ENCODE results near the gene AMBRA1.
"Not testable (repeated sequence)": the region's sequence is repeated elsewhere in the genome, so short reads cannot be mapped to it uniquely, and the experiment has no call there.

The AMBRA1 gene

GRCh38 chr11:46374815-46375214 is 219.0 kb downstream of the AMBRA1 start:
- WGBS (ENCODE audit: insufficient coverage, insufficient read length), result no CpG with 5 or more reads among the region's 15 CpGs
- Histone ChIP-seq H3K27ac (ENCODE audit: low read length) (no peak overlapping the region), H3K36me3 (ENCODE audit: control insufficient read depth, insufficient read depth, low read length) (peaks cover 40% of the 10 kb centered on the region)

GRCh38 chr11:46373787-46374740 is 219.8 kb downstream of the AMBRA1 start:
- Histone ChIP-seq H3K27ac (ENCODE audit: low read length) (no peak overlapping the region), H3K4me3 (ENCODE audit: low read length) (no peak overlapping the region), H3K27me3 (ENCODE audit: control insufficient read depth, insufficient read depth, low read length) (no peaks in the 10 kb centered on the region), H3K9me3 (ENCODE audit: control insufficient read depth, insufficient read depth, low read length) (no peaks in the 10 kb centered on the region), H3K4me1 (ENCODE audit: control insufficient read depth, insufficient read depth, low read length) (peaks cover 8% of the 10 kb centered on the region; the same call in 1 of the 2 replicates), H3K36me3 (ENCODE audit: control insufficient read depth, insufficient read depth, low read length) (peaks cover 43% of the 10 kb centered on the region)
- no peak for DNase-seq (ENCODE audit: low read depth, low spot score)
- WGBS (ENCODE audit: insufficient coverage, insufficient read length), result no CpG with 5 or more reads among the region's 30 CpGs

More at GRCh38 chr11:46374815-46375214, 219.0 kb downstream of the AMBRA1 start:
- H3K9me3 ChIP-seq (ENCODE audit: control insufficient read depth, insufficient read depth, low read length), result no peaks in the 10 kb centered on the region
- H3K4me1 ChIP-seq (ENCODE audit: control insufficient read depth, insufficient read depth, low read length), result peaks cover 6% of the 10 kb centered on the region; the same call in 1 of the 2 replicates
- H3K27me3 ChIP-seq (ENCODE audit: control insufficient read depth, insufficient read depth, low read length), result no peaks in the 10 kb centered on the region
- no peak for DNase-seq (ENCODE audit: low read depth, low spot score)
- H3K4me3 ChIP-seq (ENCODE audit: low read length), result no peak overlapping the region

GRCh38 chr11:46372501-46372900 is 221.3 kb downstream of the AMBRA1 start:
- H3K27ac ChIP-seq (ENCODE audit: low read length), result not testable (repeated sequence)
- no CpG with 5 or more reads among the region's 15 CpGs for WGBS (ENCODE audit: insufficient coverage, insufficient read length)
- H3K36me3 ChIP-seq (ENCODE audit: control insufficient read depth, insufficient read depth, low read length), result peaks cover 49% of the 10 kb centered on the region

GRCh38 chr11:46372086-46372485 is 221.7 kb downstream of the AMBRA1 start:
- Histone ChIP-seq H3K4me3 (ENCODE audit: low read length) (no peak overlapping the region), H3K27ac (ENCODE audit: low read length) (no peak overlapping the region), H3K9me3 (ENCODE audit: control insufficient read depth, insufficient read depth, low read length) (no peaks in the 10 kb centered on the region), H3K27me3 (ENCODE audit: control insufficient read depth, insufficient read depth, low read length) (no peaks in the 10 kb centered on the region), H3K36me3 (ENCODE audit: control insufficient read depth, insufficient read depth, low read length) (peaks cover 46% of the 10 kb centered on the region), H3K4me1 (ENCODE audit: control insufficient read depth, insufficient read depth, low read length) (peaks cover 4% of the 10 kb centered on the region; the same call in 1 of the 2 replicates)
- WGBS (ENCODE audit: insufficient coverage, insufficient read length), result no CpG with 5 or more reads among the region's 10 CpGs
- no peak for DNase-seq (ENCODE audit: low read depth, low spot score)

More at GRCh38 chr11:46372501-46372900, 221.3 kb downstream of the AMBRA1 start:
- H3K4me3 ChIP-seq (ENCODE audit: low read length); H3K27me3 ChIP-seq (ENCODE audit: control insufficient read depth, insufficient read depth, low read length); H3K4me1 ChIP-seq (ENCODE audit: control insufficient read depth, insufficient read depth, low read length); H3K9me3 ChIP-seq (ENCODE audit: control insufficient read depth, insufficient read depth, low read length); DNase-seq (ENCODE audit: low read depth, low spot score): not testable (repeated sequence)

GRCh38 chr11:46371262-46371661 is 222.6 kb downstream of the AMBRA1 start:
- peaks cover 41% of the 10 kb centered on the region for H3K36me3 ChIP-seq (ENCODE audit: control insufficient read depth, insufficient read depth, low read length)
- not testable (repeated sequence) for H3K27me3 ChIP-seq (ENCODE audit: control insufficient read depth, insufficient read depth, low read length); H3K9me3 ChIP-seq (ENCODE audit: control insufficient read depth, insufficient read depth, low read length); H3K27ac ChIP-seq (ENCODE audit: low read length); DNase-seq (ENCODE audit: low read depth, low spot score); H3K4me3 ChIP-seq (ENCODE audit: low read length); H3K4me1 ChIP-seq (ENCODE audit: control insufficient read depth, insufficient read depth, low read length)
- WGBS (ENCODE audit: insufficient coverage, insufficient read length), result no CpG with 5 or more reads among the region's 19 CpGs

GRCh38 chr11:46370253-46370652 is 223.6 kb downstream of the AMBRA1 start:
- DNase-seq (ENCODE audit: low read depth, low spot score), result no peak
- peaks cover 4% of the 10 kb centered on the region; the same call in 1 of the 2 replicates for H3K4me1 ChIP-seq (ENCODE audit: control insufficient read depth, insufficient read depth, low read length)
- H3K4me3 ChIP-seq (ENCODE audit: low read length), result no peak overlapping the region
- H3K27me3 ChIP-seq (ENCODE audit: control insufficient read depth, insufficient read depth, low read length), result no peaks in the 10 kb centered on the region
- H3K36me3 ChIP-seq (ENCODE audit: control insufficient read depth, insufficient read depth, low read length), result peaks cover 33% of the 10 kb centered on the region
- no CpG with 5 or more reads among the region's 13 CpGs for WGBS (ENCODE audit: insufficient coverage, insufficient read length)
- no peaks in the 10 kb centered on the region for H3K9me3 ChIP-seq (ENCODE audit: control insufficient read depth, insufficient read depth, low read length)
- no peak overlapping the region for H3K27ac ChIP-seq (ENCODE audit: low read length)

- DNase-seq (ENCODE audit: low read depth, low spot score), result no peak
- Histone ChIP-seq H3K9me3 (ENCODE audit: control insufficient read depth, insufficient read depth, low read length) (no peaks in the 10 kb centered on the region), H3K27me3 (ENCODE audit: control insufficient read depth, insufficient read depth, low read length) (no peaks in the 10 kb centered on the region), H3K27ac (ENCODE audit: low read length) (no peak overlapping the region), H3K36me3 (ENCODE audit: control insufficient read depth, insufficient read depth, low read length) (peaks cover 27% of the 10 kb centered on the region), H3K4me1 (ENCODE audit: control insufficient read depth, insufficient read depth, low read length) (peaks cover 4% of the 10 kb centered on the region; the same call in 1 of the 2 replicates), H3K4me3 (ENCODE audit: low read length) (no peak overlapping the region)
- WGBS (ENCODE audit: insufficient coverage, insufficient read length), result no CpG with 5 or more reads among the region's 25 CpGs
Measured at GRCh38 chr11:46369458-46370152, 224.2 kb downstream of the AMBRA1 start.

GRCh38 chr11:46367916-46368267 is 225.9 kb downstream of the AMBRA1 start:
- no peak for DNase-seq (ENCODE audit: low read depth, low spot score)
- Histone ChIP-seq H3K4me3 (ENCODE audit: low read length) (no peak overlapping the region), H3K27ac (ENCODE audit: low read length) (no peak overlapping the region), H3K4me1 (ENCODE audit: control insufficient read depth, insufficient read depth, low read length) (peaks cover 5% of the 10 kb centered on the region), H3K27me3 (ENCODE audit: control insufficient read depth, insufficient read depth, low read length) (no peaks in the 10 kb centered on the region), H3K36me3 (ENCODE audit: control insufficient read depth, insufficient read depth, low read length) (peaks cover 21% of the 10 kb centered on the region; the same call in 1 of the 2 replicates), H3K9me3 (ENCODE audit: control insufficient read depth, insufficient read depth, low read length) (no peaks in the 10 kb centered on the region)
- no CpG with 5 or more reads among the region's 12 CpGs for WGBS (ENCODE audit: insufficient coverage, insufficient read length)

- Histone ChIP-seq H3K36me3 (ENCODE audit: control insufficient read depth, insufficient read depth, low read length) (peaks cover 19% of the 10 kb centered on the region; the same call in 1 of the 2 replicates), H3K4me1 (ENCODE audit: control insufficient read depth, insufficient read depth, low read length) (peaks cover 8% of the 10 kb centered on the region), H3K27me3 (ENCODE audit: control insufficient read depth, insufficient read depth, low read length) (no peaks in the 10 kb centered on the region), H3K4me3 (ENCODE audit: low read length) (no peak overlapping the region), H3K27ac (ENCODE audit: low read length) (no peak overlapping the region), H3K9me3 (ENCODE audit: control insufficient read depth, insufficient read depth, low read length) (no peaks in the 10 kb centered on the region)
- no peak for DNase-seq (ENCODE audit: low read depth, low spot score)
- WGBS (ENCODE audit: insufficient coverage, insufficient read length), result no CpG with 5 or more reads among the region's 32 CpGs
Measured at GRCh38 chr11:46367244-46367915, 226.4 kb downstream of the AMBRA1 start.

- Histone ChIP-seq H3K4me3 (ENCODE audit: low read length) (no peak overlapping the region), H3K4me1 (ENCODE audit: control insufficient read depth, insufficient read depth, low read length) (peaks cover 8% of the 10 kb centered on the region), H3K27ac (ENCODE audit: low read length) (no peak overlapping the region), H3K36me3 (ENCODE audit: control insufficient read depth, insufficient read depth, low read length) (peaks cover 19% of the 10 kb centered on the region; the same call in 1 of the 2 replicates), H3K9me3 (ENCODE audit: control insufficient read depth, insufficient read depth, low read length) (no peaks in the 10 kb centered on the region), H3K27me3 (ENCODE audit: control insufficient read depth, insufficient read depth, low read length) (no peaks in the 10 kb centered on the region)
- DNase-seq (ENCODE audit: low read depth, low spot score), result no peak
- WGBS (ENCODE audit: insufficient coverage, insufficient read length), result no CpG with 5 or more reads among the region's 31 CpGs
Measured at GRCh38 chr11:46366661-46367161, 227.1 kb downstream of the AMBRA1 start.

Measured in iPS DF 6.9 (cell line).